GM23338 (cell line): ENCODE data around the gene RNH1. TPM values are rescaled to one million over a fixed set of nuclear protein-coding genes. Genes with fewer than 3 reads are reported as not detected.

Experiments
- ATAC-seq: fragments of 200-7000 bp; cut with Tn5 transposase; 3 replicates; pipeline ENCODE4 v1.9.1; 2020
- DNase-seq: peaks from one replicate; pipeline ENCODE4 v3.0.0-alpha.2; 2015; ENCODE audit warnings: low spot score
- H2AFZ ChIP-seq: fragments of 200-600 bp; sonication (generic); 2 replicates; pipeline ENCODE4 v1.8.0; 2016; ENCODE audit warnings: antibody characterized with exemption, mild to moderate bottlenecking, moderate library complexity
- H3F3A ChIP-seq: fragments of 200-600 bp; sonication (generic); replicated peaks from 2 replicates; pipeline ENCODE4 v1.8.0; 2017; ENCODE audit warnings: antibody characterized with exemption, mixed run types, low read depth
- H3K27ac ChIP-seq: fragments of 200-600 bp; sonication (generic); 2 replicates; pipeline ENCODE4 v1.6.1; 2016; ENCODE audit warnings: low read depth
- H3K27me3 ChIP-seq: fragments of 200-600 bp; sonication (generic); 2 replicates; pipeline ENCODE4 v1.8.0; 2016; ENCODE audit warnings: mild to moderate bottlenecking, mixed run types, moderate library complexity; ENCODE audit not compliant: insufficient read depth
- H3K36me3 ChIP-seq: fragments of 200-600 bp; sonication (generic); 2 replicates; pipeline ENCODE4 v1.8.0; 2016; ENCODE audit warnings: mild to moderate bottlenecking; ENCODE audit not compliant: insufficient read depth
- H3K4me1 ChIP-seq: fragments of 200-600 bp; sonication (generic); 2 replicates; pipeline ENCODE4 v1.8.0; 2016; ENCODE audit warnings: mild to moderate bottlenecking, moderate library complexity; ENCODE audit not compliant: insufficient read depth
- H3K4me2 ChIP-seq: fragments of 200-600 bp; sonication (generic); 2 replicates; pipeline ENCODE4 v1.7.1; 2017; ENCODE audit warnings: mixed run types
- H3K4me3 ChIP-seq: fragments of 200-600 bp; sonication (generic); 2 replicates; pipeline ENCODE4 v1.6.1; 2016; ENCODE audit warnings: mixed run types
- H3K79me2 ChIP-seq: fragments of 200-600 bp; sonication (generic); replicated peaks from 2 replicates; pipeline ENCODE4 v1.8.0; 2017; ENCODE audit warnings: mild to moderate bottlenecking; ENCODE audit not compliant: insufficient read depth
- H3K9me2 ChIP-seq: fragments of 200-600 bp; sonication (generic); 2 replicates; pipeline ENCODE4 v1.8.0; 2017; ENCODE audit not compliant: insufficient read depth
- H4K20me1 ChIP-seq: fragments of 200-600 bp; sonication (generic); replicated peaks from 2 replicates; pipeline ENCODE4 v1.8.0; 2017; ENCODE audit warnings: mild to moderate bottlenecking; ENCODE audit not compliant: insufficient read depth
- H3K27ac Mint-ChIP-seq: 2 replicates; pipeline ENCODE4 v1.8.0; 2020; ENCODE audit warnings: inconsistent platforms, mild to moderate bottlenecking, moderate library complexity, mixed read lengths
- H3K27me3 Mint-ChIP-seq: 3 replicates; pipeline ENCODE4 v1.8.0; 2022; ENCODE audit warnings: low read depth, mild to moderate bottlenecking, moderate library complexity, mixed read lengths, inconsistent platforms; ENCODE audit not compliant: insufficient read depth, poor library complexity
- H3K36me3 Mint-ChIP-seq: 3 replicates; pipeline ENCODE4 v1.8.0; 2021; ENCODE audit warnings: low read depth, mild to moderate bottlenecking, inconsistent platforms, moderate library complexity, mixed read lengths
- H3K4me1 Mint-ChIP-seq: 3 replicates; pipeline ENCODE4 v1.8.0; 2020; ENCODE audit warnings: mild to moderate bottlenecking, inconsistent platforms, mixed read lengths
- H3K4me3 Mint-ChIP-seq: 3 replicates; pipeline ENCODE4 v1.8.0; 2021; ENCODE audit warnings: moderate library complexity, mild to moderate bottlenecking, inconsistent platforms, mixed read lengths
- H3K9me3 Mint-ChIP-seq: 3 replicates; pipeline ENCODE4 v1.8.0; 2020; ENCODE audit warnings: moderate library complexity, mild to moderate bottlenecking, inconsistent platforms, mixed read lengths
- CREB1 ChIP-seq: fragments of 250-450 bp; sonication (Bioruptor Pico); IDR thresholded peaks from 2 replicates; pipeline ENCODE4 v1.5.0; 2020; ENCODE audit warnings: low read depth, mild to moderate bottlenecking, moderate library complexity
- EZH2 ChIP-seq: fragments of 200-600 bp; sonication (generic); IDR thresholded peaks from one replicate; pipeline ENCODE4 v1.8.0; 2017; ENCODE audit warnings: antibody characterized with exemption, mild to moderate bottlenecking, low read depth; ENCODE audit not compliant: unreplicated experiment
- EZH2phosphoT487 ChIP-seq: fragments of 200-600 bp; sonication (generic); IDR thresholded peaks from one replicate; pipeline ENCODE4 v1.8.1; 2018; ENCODE audit warnings: antibody characterized with exemption; ENCODE audit not compliant: unreplicated experiment
- JUNB ChIP-seq: IDR thresholded peaks from one replicate; pipeline ENCODE4 v1.6.1; 2016; ENCODE audit warnings: antibody characterized with exemption; ENCODE audit not compliant: unreplicated experiment
- NANOG ChIP-seq: IDR thresholded peaks from 2 replicates; pipeline ENCODE4 v1.6.1; 2016; ENCODE audit warnings: antibody characterized with exemption, borderline replicate concordance
- POLR2AphosphoS5 ChIP-seq: IDR thresholded peaks from 2 replicates; pipeline ENCODE4 v1.6.1; 2016; ENCODE audit warnings: antibody characterized with exemption, low read depth
- STAT1 ChIP-seq: IDR thresholded peaks from one replicate; pipeline ENCODE4 v1.6.1; 2016; ENCODE audit warnings: antibody characterized with exemption; ENCODE audit not compliant: unreplicated experiment
- ZNF114 ChIP-seq: fragments of 250-450 bp; sonication (Bioruptor Pico); IDR thresholded peaks from 2 replicates; pipeline ENCODE4 v1.5.0; 2020; ENCODE audit warnings: mild to moderate bottlenecking, moderate library complexity
- ZNF331 ChIP-seq: fragments of 250-450 bp; sonication (Bioruptor Pico); IDR thresholded peaks from 2 replicates; pipeline ENCODE4 v1.5.0; 2020; ENCODE audit warnings: low read depth, mild to moderate bottlenecking, moderate library complexity
- polyA plus RNA-seq: library from polyadenylated mRNA; unstranded; fragments of >200 nt; fragmentation: Nextera tagmentation; extraction: Ambion mirVana; gene quantifications from 2 replicates; pipeline ENCODE4 v1.2.1, GENCODE V29; 2016
- total RNA-seq: library from RNA; depleted of rRNA; stranded (reverse); fragments of >200 nt; shearing (Covaris generic); gene quantifications from 2 replicates; pipeline ENCODE4 v1.2.3, GENCODE V29; 2014
- TF ChIP-seq, protein P1 (sequence below), 2 experiments: fragments of 200-600 bp in 1 of 2; sonication (generic) in 1 of 2; conservative IDR thresholded peaks; 2 replicates each; pipeline versions ENCODE4 v1.5.1 to v1.6.1; 2016 to 2017; ENCODE audit warnings: antibody characterized with exemption in 2 of 2, low read depth in 2 of 2, mild to moderate bottlenecking in 2 of 2, moderate library complexity in 1 of 2
- TF ChIP-seq, protein P2 (sequence below): fragments of 250-450 bp; sonication (Bioruptor Pico); IDR thresholded peaks from 2 replicates; pipeline ENCODE4 v1.5.0; 2020; ENCODE audit warnings: mild to moderate bottlenecking, moderate library complexity
- TF ChIP-seq, protein P3 (sequence below): IDR thresholded peaks from 2 replicates; pipeline ENCODE4 v1.6.1; 2016; ENCODE audit warnings: antibody characterized with exemption
- TF ChIP-seq, protein P4 (sequence below): IDR thresholded peaks from one replicate; pipeline ENCODE4 v1.6.1; 2018; ENCODE audit warnings: antibody characterized with exemption; ENCODE audit not compliant: unreplicated experiment

Gene RNH1
- total and polyA plus RNA-seq, 2 experiments from 2014 or later = 33.3 to 56.3 TPM

DNA sequence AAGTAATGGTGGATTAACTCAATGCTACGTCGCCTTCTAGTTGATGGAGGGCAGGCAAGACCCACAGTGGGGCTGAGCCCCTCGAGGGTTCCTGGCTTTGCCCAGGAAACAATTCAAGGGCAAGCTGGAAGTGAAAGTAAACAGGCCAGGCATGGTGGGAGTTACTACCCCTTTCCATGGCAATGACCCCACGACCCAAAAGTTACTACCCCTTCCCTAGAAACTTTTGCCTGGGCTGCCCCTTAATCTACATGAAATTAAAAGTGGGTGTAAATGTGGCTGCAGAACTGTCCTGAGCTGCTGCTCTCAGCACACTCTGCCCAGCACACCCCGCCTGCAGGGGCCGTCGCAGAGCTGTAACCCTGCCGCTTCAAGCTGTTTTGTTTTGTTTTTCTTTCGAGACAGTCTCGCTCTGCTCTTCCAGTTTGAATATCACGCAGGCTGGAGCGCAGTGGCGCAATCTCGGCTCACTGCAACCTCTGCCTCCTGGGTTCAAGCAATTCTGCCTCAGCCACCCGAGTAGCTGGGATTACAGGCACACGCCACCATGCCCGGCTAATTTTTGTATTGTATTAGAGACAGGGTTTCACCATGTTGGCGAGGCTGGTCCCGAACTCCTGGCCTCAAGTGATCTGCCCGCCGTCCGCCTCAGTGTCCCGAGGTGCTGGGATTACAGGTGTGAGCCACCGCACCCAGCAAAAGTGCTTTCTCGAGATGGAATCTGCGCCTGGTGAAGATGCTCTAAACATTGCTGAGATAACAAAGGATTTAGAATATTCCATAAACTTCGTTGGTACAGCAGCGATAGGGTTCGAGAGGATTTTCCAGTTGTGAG lies 5.9 kb upstream of the RNH1 start:
- Histone ChIP-seq H3K79me2 (no peaks in the 10 kb centered on the region), H3K36me3 (no peaks in the 10 kb centered on the region), H3K27ac (no peak overlapping the region), H3K4me1 (no peaks in the 10 kb centered on the region), H3F3A (peaks cover 8% of the 10 kb centered on the region; the same call in 1 of the 2 replicates), H3K4me3 (no peak overlapping the region), H4K20me1 (no peaks in the 10 kb centered on the region; the same call in 1 of the 2 replicates), H3K4me2 (no peak overlapping the region), H3K9me2 (no peaks in the 10 kb centered on the region), H3K27me3 (no peaks in the 10 kb centered on the region), H2AFZ (no peak overlapping the region)
- ATAC-seq (no peak), DNase-seq (no peak)
- Mint-ChIP-seq H3K4me1 (no peaks in the 10 kb centered on the region), H3K9me3 (peaks cover 20% of the 10 kb centered on the region), H3K27ac (no peak overlapping the region), H3K4me3 (no peak overlapping the region), H3K36me3 (peaks cover 46% of the 10 kb centered on the region), H3K27me3 (peaks cover 8% of the 10 kb centered on the region)
- TF ChIP-seq, protein P1, sequence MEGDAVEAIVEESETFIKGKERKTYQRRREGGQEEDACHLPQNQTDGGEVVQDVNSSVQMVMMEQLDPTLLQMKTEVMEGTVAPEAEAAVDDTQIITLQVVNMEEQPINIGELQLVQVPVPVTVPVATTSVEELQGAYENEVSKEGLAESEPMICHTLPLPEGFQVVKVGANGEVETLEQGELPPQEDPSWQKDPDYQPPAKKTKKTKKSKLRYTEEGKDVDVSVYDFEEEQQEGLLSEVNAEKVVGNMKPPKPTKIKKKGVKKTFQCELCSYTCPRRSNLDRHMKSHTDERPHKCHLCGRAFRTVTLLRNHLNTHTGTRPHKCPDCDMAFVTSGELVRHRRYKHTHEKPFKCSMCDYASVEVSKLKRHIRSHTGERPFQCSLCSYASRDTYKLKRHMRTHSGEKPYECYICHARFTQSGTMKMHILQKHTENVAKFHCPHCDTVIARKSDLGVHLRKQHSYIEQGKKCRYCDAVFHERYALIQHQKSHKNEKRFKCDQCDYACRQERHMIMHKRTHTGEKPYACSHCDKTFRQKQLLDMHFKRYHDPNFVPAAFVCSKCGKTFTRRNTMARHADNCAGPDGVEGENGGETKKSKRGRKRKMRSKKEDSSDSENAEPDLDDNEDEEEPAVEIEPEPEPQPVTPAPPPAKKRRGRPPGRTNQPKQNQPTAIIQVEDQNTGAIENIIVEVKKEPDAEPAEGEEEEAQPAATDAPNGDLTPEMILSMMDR (conservative IDR thresholded peaks at IDR 0.05; ENCODE audit: low read depth in 2 of 2) = no peak
- no peak for TF ChIP-seq NANOG
- TF ChIP-seq ZNF331 (CRISPR knock-in tag) = no peak
- TF ChIP-seq, protein P2, sequence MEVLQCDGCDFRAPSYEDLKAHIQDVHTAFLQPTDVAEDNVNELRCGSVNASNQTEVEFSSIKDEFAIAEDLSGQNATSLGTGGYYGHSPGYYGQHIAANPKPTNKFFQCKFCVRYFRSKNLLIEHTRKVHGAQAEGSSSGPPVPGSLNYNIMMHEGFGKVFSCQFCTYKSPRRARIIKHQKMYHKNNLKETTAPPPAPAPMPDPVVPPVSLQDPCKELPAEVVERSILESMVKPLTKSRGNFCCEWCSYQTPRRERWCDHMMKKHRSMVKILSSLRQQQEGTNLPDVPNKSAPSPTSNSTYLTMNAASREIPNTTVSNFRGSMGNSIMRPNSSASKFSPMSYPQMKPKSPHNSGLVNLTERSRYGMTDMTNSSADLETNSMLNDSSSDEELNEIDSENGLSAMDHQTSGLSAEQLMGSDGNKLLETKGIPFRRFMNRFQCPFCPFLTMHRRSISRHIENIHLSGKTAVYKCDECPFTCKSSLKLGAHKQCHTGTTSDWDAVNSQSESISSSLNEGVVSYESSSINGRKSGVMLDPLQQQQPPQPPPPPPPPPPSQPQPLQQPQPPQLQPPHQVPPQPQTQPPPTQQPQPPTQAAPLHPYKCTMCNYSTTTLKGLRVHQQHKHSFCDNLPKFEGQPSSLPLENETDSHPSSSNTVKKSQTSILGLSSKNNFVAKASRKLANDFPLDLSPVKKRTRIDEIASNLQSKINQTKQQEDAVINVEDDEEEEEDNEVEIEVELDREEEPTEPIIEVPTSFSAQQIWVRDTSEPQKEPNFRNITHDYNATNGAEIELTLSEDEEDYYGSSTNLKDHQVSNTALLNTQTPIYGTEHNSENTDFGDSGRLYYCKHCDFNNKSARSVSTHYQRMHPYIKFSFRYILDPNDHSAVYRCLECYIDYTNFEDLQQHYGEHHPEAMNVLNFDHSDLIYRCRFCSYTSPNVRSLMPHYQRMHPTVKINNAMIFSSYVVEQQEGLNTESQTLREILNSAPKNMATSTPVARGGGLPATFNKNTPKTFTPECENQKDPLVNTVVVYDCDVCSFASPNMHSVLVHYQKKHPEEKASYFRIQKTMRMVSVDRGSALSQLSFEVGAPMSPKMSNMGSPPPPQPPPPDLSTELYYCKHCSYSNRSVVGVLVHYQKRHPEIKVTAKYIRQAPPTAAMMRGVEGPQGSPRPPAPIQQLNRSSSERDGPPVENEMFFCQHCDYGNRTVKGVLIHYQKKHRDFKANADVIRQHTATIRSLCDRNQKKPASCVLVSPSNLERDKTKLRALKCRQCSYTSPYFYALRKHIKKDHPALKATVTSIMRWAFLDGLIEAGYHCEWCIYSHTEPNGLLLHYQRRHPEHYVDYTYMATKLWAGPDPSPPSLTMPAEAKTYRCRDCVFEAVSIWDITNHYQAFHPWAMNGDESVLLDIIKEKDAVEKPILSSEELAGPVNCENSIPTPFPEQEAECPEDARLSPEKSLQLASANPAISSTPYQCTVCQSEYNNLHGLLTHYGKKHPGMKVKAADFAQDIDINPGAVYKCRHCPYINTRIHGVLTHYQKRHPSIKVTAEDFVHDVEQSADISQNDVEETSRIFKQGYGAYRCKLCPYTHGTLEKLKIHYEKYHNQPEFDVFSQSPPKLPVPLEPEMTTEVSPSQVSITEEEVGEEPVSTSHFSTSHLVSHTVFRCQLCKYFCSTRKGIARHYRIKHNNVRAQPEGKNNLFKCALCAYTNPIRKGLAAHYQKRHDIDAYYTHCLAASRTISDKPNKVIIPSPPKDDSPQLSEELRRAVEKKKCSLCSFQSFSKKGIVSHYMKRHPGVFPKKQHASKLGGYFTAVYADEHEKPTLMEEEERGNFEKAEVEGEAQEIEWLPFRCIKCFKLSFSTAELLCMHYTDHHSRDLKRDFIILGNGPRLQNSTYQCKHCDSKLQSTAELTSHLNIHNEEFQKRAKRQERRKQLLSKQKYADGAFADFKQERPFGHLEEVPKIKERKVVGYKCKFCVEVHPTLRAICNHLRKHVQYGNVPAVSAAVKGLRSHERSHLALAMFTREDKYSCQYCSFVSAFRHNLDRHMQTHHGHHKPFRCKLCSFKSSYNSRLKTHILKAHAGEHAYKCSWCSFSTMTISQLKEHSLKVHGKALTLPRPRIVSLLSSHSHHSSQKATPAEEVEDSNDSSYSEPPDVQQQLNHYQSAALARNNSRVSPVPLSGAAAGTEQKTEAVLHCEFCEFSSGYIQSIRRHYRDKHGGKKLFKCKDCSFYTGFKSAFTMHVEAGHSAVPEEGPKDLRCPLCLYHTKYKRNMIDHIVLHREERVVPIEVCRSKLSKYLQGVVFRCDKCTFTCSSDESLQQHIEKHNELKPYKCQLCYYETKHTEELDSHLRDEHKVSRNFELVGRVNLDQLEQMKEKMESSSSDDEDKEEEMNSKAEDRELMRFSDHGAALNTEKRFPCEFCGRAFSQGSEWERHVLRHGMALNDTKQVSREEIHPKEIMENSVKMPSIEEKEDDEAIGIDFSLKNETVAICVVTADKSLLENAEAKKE = no peak
- no peak for TF ChIP-seq CREB1 (CRISPR knock-in tag)
- no peak for TF ChIP-seq EZH2phosphoT487
- no peak for TF ChIP-seq ZNF114 (CRISPR knock-in tag)
- TF ChIP-seq, protein P3, sequence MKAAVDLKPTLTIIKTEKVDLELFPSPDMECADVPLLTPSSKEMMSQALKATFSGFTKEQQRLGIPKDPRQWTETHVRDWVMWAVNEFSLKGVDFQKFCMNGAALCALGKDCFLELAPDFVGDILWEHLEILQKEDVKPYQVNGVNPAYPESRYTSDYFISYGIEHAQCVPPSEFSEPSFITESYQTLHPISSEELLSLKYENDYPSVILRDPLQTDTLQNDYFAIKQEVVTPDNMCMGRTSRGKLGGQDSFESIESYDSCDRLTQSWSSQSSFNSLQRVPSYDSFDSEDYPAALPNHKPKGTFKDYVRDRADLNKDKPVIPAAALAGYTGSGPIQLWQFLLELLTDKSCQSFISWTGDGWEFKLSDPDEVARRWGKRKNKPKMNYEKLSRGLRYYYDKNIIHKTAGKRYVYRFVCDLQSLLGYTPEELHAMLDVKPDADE = no peak
- no peak for TF ChIP-seq STAT1
- TF ChIP-seq, protein P4, sequence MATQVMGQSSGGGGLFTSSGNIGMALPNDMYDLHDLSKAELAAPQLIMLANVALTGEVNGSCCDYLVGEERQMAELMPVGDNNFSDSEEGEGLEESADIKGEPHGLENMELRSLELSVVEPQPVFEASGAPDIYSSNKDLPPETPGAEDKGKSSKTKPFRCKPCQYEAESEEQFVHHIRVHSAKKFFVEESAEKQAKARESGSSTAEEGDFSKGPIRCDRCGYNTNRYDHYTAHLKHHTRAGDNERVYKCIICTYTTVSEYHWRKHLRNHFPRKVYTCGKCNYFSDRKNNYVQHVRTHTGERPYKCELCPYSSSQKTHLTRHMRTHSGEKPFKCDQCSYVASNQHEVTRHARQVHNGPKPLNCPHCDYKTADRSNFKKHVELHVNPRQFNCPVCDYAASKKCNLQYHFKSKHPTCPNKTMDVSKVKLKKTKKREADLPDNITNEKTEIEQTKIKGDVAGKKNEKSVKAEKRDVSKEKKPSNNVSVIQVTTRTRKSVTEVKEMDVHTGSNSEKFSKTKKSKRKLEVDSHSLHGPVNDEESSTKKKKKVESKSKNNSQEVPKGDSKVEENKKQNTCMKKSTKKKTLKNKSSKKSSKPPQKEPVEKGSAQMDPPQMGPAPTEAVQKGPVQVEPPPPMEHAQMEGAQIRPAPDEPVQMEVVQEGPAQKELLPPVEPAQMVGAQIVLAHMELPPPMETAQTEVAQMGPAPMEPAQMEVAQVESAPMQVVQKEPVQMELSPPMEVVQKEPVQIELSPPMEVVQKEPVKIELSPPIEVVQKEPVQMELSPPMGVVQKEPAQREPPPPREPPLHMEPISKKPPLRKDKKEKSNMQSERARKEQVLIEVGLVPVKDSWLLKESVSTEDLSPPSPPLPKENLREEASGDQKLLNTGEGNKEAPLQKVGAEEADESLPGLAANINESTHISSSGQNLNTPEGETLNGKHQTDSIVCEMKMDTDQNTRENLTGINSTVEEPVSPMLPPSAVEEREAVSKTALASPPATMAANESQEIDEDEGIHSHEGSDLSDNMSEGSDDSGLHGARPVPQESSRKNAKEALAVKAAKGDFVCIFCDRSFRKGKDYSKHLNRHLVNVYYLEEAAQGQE = no peak
- TF ChIP-seq EZH2 = no peak
- TF ChIP-seq POLR2AphosphoS5 = no peak
- no peak for TF ChIP-seq JUNB
